Stimulated activated CD8-positive, alpha-beta memory T cell treated with anti-CD3 and anti-CD28 coated beads, Interleukin-12 subunit alpha, Interleukin-12 subunit beta, amount 100 ng/mL, for 1 hour (primary cell): ENCODE measurements around the gene MAGI1.

Experiments used
- DNase-seq: peaks from one replicate; pipeline ENCODE4 v3.0.0-alpha.2; 2020; ENCODE audit warnings: low read depth

The MAGI1 gene

DNA sequence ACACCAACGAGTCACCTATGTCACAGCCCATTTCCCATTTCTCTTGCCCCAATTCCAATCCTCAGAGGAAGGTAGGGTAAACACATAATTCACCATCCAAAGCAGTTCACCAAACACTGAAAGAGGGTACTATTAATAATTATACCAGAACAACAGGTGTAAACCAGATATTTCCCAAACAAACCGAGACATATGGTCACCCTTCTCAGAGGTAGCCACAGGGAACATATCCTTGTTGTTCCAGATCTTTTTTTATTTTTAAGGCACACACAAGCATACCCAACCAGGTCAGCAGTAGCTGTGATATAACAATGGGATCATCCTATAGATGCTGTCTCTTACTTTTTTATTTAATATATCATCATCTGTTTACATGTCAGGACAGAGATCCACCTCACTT lies 24.7 kb downstream of the MAGI1 start:
- DNase-seq = no peak

GRCh38 chr3:66012711-66013110 lies 26.0 kb downstream of the MAGI1 start:
- DNase-seq = no peak

GRCh38 chr3:66010739-66011655 lies 27.7 kb downstream of the MAGI1 start:
- no peak for DNase-seq

- no peak for DNase-seq
Observed at GRCh38 chr3:66010348-66010738, 28.4 kb downstream of the MAGI1 start.

DNA sequence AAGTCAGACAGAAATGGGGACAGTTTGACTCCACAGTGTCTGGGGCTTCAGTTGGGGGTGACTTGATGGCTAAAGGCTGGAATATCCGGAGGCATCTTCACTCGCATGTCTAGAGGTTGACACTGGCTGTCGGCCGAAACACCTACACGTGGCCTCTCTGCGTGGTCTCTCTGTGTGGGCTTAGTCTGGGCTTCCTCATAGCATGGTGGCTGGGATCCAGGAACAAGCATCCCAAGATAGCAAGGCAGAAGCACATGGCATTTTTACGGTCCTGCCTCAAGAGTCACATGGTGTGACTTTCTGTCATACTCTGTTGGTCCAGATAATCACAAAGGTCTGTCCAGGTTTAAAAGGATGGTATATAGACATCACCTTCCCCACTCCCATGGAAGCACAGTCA lies 34.5 kb downstream of the MAGI1 start:
- no peak for DNase-seq

DNA sequence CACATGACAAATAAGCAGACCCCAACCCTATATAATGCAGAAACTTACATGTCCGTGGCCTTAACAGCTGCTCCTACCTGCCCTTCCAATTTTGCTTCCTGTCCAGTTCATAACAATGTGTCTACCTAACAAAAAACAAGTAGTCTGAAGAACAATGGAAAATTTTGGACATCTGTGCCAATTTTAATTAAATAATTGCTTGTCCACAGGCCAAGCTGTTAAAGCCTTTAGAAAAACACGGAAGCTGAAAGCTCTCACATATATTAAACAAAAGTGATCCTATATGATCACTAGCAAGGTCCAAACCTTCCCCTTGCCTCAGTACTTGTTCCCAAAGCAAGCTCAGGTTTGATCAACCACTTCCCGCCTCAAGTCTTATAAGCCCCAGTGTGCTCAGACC lies 37.1 kb downstream of the MAGI1 start:
- DNase-seq = no peak

DNA sequence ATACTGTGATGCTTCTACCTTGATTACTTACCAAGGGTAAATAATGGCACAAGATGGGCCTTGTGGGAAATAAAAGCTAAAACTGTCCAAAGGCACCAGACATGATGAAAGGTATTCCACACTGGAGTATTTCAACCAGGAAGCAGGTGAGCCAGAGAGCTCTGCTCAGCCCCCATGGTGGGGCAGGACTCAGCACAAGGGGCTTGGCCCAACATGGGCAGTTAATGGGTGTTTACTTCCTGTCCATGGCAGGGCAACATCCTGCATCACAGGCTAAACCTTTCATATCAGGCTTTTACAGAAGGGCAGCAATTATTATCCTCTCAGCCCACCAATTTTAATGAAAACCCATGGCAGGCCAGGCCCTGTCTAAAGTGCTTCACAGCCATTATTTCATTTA lies 38.2 kb downstream of the MAGI1 start:
- no peak for DNase-seq

- DNase-seq = no peak
Observed at GRCh38 chr3:65999606-66000005, 39.1 kb downstream of the MAGI1 start.

DNA sequence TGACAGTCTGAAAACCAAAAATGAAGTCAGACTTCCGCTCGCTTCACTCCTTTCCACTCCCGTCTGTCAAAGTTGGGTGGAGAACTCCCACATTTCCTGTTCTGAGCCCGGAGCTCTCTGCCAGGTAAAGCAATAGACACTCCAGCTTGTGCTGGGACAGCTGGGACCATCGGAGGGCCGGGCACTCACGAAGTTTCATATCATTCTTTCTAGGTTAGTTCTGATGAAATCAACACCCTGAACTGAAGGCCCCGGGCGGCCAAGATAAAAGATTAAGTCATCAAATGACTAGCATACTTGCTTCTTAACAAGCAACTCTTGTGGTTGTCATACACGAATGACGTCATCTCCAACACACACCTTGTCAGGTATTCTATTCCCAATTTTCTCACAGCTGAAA lies 42.1 kb downstream of the MAGI1 start:
- DNase-seq = no peak

DNA sequence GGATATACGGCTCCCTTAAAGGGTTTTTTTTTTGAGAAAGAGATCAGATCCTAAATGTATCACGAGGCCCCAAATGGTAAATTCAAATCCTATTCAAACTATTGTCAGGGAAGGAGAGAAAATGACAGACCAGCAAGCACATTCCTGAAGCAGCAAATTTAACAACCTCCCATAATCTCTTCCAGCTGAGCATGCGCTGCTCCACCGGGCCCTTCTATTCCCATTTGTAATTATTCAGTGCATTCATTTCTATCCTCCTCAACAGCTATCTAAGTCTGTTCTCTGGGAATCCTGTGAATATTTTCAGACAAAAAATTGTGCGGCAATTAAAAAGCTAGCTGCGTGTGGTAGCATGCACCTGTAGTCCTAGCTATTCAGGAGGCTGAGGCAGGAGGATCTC lies 43.2 kb downstream of the MAGI1 start:
- no peak for DNase-seq

GRCh38 chr3:65995030-65995429 lies 43.7 kb downstream of the MAGI1 start:
- DNase-seq = no peak

GRCh38 chr3:65993134-65993900 lies 45.4 kb downstream of the MAGI1 start:
- DNase-seq = no peak

DNA sequence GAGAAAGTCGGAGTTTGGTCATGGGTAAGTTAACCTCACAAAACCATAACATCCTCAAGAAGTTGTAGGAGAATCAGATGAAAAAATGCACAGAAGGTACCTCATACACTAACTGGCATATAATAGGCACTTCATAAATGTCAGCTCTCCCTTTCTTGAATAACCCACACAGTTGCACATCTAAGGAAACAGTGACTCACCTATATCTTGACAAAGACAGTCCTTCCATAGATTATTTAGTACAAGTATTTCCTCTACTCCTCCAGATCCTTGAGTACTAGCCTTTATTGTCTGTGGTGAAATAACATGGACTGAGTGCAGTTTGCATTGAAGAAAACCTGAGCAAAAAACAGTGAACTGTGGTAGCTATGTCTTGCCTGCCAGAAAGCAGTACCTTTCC lies 46.6 kb downstream of the MAGI1 start:
- DNase-seq = no peak

GRCh38 chr3:65988411-65989180 lies 50.1 kb downstream of the MAGI1 start:
- DNase-seq = no peak

DNA sequence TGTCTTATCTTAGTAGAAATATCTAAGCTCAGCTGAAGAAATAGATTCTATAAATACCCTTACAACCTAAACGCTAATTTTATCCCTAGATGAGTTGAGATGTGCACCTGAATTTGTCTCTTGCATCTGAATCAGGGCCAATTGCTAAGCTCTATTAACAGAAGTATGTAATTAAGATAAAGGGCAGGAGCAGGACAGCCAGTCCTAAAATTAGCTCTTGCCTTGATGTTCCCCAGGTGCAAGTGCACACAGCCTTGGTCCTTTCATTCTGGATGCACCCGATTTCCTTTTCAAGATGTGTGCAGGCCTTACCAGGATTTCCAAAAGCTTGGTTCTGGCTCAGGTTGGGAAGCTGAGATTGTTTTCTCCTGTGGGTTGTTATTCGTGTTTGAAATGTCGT lies 52.4 kb downstream of the MAGI1 start:
- DNase-seq = no peak

DNA sequence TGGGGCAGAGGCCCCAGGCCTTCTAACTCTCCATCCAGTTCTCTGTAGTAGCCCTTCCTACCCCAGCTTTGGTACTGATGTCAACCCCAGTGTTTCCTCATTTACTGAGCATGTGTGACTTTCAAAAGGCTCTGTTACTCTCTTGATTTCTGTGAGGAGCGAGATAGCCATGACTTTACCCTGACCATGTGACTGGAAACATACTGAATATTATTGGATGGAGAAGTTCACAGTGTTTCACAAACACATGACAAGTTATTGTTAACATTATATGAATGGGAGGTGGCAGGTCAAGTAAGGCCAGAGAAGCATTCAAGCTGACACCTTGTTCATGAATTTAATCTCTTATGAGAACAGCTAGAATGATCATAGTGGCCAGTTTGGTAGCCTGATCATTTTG lies 53.7 kb downstream of the MAGI1 start:
- no peak for DNase-seq

- no peak for DNase-seq
Observed at GRCh38 chr3:65983100-65983499, 55.6 kb downstream of the MAGI1 start.

- no peak for DNase-seq
Observed at GRCh38 chr3:65979731-65980130, 59.0 kb downstream of the MAGI1 start.

GRCh38 chr3:65979162-65979561 lies 59.6 kb downstream of the MAGI1 start:
- no peak for DNase-seq

GRCh38 chr3:65978116-65978515 lies 60.6 kb downstream of the MAGI1 start:
- no peak for DNase-seq

GRCh38 chr3:65975032-65975431 lies 63.7 kb downstream of the MAGI1 start:
- no peak for DNase-seq

- no peak for DNase-seq
Observed at GRCh38 chr3:65974509-65974908, 64.2 kb downstream of the MAGI1 start.

DNA sequence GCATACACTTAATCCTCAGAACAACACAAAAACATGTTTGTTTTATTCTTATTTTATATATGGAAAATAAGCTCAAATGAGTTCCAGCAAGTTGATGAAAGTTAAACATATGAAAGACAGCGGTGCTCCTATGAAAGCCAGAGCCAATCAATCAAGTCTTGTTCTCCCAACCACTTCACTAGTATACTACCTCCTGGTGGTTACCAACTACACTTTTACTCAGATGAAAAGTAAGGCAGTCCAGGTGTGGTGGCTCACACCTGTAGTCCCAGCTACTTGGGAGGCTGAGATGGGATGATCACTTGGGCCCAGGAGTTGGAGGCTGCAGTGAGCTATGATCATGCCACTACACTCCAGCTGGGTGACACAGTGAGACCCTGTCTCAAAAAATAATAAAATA lies 66.0 kb downstream of the MAGI1 start:
- no peak for DNase-seq
